Forelimb muscle (tissue), 1 donor: ENCODE results near the gene LSM7. TPM values are rescaled to one million over a fixed set of nuclear protein-coding genes. Genes with fewer than 3 reads are reported as not detected.

Experiments used
- DNase-seq: peaks from one replicate; pipeline ENCODE4 v3.0.0-alpha.2; 2013; ENCODE audit warnings: low read depth
- polyA plus RNA-seq: library from polyadenylated mRNA; unstranded; fragments of 120-200 nt; gene quantifications from one replicate; pipeline ENCODE4 v1.2.1, GENCODE V29; 2013; ENCODE audit not compliant: insufficient read length

The LSM7 gene
- polyA plus RNA-seq, 1 donor = 68.1 TPM

- no peak for DNase-seq
These were observed 9.7 kb upstream of the LSM7 start for GRCh38 chr19:2338055-2338615.

- no peak for DNase-seq
These were observed 8.9 kb upstream of the LSM7 start for GRCh38 chr19:2337329-2337707.

- DNase-seq = no peak
These were observed 8.3 kb upstream of the LSM7 start for GRCh38 chr19:2336528-2337328.

- no peak for DNase-seq
These were observed 7.5 kb upstream of the LSM7 start for GRCh38 chr19:2335848-2336247.

GRCh38 chr19:2334986-2335846, 6.8 kb upstream of the LSM7 start:
- DNase-seq = no peak

- no peak for DNase-seq
These were observed 6.0 kb upstream of the LSM7 start for GRCh38 chr19:2334426-2334825.

DNA sequence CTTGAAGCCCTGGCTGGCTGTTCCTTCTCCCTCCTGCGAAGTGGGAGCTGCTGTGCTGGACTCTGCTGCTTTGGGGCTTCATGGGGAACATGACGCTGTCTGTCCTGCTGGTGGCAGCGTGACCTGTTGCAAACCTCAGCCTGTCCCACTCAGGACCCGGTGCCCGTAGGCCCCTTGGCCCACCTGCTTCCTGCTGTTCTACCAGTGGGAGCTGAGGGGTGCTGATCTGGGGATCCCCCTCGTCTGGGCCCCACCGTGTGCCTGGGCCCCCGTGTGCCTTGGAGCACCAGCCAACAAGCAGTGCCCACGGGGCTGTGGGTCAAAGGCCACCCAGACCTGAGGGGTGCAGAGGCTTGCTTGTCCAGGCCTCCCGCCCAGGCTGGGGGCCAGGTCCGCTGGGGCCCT, 5.4 kb upstream of the LSM7 start:
- DNase-seq = no peak

DNA sequence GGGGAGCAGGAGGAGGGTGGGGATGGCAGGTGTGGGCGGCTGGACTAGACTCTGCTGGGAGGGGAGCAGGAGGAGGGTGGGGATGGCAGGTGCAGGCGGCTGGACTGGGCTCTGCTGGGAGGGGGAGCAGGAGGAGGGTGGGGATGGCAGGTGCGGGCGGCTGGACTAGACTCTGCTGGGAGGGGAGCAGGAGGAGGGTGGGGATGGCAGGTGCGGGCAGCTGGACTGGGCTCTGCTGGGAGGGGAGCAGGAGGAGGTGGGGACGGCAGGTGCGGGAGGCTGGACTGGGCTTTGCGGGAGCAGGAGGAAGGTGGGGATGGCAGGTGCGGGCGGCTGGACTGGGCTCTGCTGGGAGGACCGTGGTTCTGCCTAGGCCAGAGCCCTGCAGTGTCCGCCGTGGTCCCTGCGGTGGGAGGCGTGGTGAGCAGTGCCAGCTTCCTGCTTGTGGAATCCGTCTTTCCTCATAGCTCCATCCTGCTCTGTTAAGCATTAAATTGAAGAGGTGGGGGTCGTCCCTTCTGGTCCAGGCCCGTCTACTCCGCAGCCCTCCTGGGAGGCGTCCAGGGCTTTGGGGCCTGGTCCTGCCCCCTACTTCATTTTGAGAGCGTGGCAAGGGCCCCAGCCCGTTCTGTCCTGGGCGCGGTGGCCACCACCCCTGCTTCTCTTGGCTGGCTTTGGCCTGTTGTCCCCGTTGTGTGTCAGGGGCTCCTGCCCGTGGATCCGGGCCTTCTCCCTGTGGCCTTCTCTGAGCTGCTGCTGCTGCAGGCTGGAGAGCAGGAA, 4.8 kb upstream of the LSM7 start:
- DNase-seq = no peak

DNA sequence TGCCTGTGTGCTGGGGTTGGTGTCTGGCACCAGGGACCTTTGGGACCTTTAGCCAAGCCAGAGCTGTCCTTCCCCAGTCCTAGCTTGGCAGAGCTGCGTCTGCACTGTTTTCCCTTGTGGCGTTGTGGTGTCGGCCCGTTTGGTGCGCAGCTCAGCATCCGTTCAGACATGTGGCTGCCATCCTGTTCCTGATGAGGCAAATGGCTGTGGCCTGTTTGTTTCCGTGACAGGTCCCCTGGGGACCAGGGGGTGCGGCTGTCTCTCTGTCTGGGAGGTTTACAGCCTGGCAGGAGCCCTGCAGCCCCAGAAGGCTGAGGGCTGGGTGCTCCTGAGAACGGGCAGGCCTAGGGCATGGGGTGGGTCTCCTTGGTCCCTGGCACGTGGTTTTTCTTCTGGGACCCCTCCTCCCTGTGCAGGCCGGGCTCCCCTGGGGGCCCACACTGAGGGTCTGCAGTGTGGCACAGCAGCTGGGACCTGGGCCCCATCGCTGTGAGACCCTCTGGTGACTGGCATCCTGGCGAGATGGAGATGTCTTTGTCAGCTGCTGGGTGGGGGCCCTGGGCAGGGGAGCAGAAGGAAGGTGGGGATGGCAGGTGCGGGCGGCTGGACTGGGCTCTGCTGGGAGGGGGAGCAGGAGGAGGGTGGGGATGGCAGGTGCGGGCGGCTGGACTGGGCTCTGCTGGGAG, 4.1 kb upstream of the LSM7 start:
- DNase-seq = no peak

DNA sequence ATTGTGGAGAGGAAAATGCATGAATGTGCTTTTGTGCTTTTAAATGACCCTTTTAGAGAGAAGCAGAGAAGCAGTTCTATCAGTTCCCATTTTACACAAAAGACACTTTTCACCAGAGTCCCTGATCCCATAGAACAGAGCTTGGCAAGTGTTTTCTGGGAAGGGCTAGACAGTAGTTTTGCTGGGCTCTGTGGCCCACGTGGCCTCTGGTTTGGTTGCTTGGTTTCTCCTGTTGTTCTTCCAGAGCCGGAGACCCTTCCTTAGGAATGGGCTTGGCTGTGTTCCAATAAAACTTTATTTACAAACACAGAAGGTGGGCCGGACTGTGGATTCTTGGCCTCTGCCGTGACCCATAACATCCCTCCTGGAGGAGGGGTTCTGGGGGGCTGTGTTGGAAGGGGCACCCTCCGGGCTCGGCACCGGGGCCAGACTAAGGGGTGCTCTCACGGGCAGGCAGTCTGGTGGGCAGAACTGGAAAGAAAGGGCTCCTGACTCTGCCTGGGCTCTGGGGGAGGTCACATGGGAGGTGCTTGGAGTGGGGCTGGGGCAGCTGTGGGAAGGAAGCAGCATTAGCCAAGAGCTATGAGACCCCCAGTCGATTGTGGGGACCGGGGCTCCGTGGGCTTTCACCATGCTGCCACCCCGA, 3.3 kb upstream of the LSM7 start:
- DNase-seq = no peak

DNA sequence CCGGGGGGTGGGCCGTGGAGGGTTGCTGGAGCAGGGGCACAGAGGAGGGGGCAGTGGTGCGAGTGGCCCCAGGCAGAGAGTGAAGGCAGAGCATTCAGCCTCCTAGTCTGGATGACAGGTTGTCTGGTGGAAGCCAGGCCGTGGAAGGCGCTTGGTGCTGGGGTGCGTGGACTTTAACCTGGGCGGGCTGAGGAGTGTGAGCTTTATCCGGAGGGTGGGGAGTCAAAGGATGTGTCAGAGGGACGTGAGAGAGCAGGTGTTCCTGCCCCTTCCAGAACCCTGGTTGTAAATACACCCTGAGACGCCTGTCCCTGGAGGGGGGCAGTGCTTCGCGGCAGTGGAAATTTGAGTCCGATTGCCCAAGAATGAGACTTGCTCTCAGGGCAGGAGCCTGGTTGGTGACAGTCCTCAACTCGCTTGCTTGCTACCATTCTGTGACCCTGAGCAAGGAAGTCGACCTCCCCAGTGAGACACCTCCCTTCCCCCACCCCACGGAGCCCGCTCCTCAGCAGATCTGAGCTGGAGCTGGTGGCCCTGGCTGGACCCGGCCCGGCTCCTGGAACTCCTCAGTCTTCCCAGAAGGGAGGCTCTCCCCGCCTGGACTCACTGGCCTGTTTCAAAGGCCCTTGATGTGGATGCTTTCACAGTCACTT, 2.4 kb upstream of the LSM7 start:
- no peak for DNase-seq

DNA sequence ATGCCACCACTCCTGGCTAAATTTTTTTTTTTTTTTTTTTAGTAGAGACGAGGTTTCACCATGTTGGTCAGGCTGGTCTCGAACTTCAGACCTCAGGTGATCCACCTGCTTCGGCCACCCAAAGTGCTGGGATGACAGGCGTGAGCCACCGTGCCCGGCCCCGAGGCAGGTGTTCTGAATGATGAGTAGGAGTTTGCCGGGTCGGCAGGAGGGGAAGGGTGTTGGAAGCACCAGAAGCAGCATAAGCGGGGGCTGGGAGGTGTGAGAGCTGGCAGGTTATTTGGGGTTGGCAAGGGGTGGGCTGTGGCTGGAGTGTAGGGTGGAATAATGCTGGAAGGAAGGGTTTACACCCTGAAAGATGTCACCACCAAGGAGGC, 1.9 kb upstream of the LSM7 start:
- DNase-seq = no peak

DNA sequence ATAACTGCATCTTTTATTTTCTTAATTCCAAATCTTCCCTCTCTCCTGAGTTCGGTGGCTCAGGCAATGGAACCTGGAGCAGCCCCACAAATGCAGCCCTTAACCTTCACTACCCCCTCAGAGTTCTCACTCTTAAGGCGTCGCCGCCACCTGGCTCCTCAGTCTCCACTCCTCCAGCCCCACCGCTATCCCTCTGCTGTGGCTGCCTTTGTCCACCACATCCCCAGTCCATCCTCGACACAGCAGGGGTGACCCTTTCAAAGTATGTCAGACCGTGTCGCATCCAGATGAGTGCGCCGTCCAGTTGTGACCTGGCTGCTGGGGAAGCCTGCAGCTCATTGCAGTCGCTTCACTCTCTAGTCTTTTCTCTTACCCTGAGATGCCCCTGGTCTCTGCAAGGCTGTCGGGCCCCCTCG, 1.1 kb upstream of the LSM7 start:
- DNase-seq = no peak

DNA sequence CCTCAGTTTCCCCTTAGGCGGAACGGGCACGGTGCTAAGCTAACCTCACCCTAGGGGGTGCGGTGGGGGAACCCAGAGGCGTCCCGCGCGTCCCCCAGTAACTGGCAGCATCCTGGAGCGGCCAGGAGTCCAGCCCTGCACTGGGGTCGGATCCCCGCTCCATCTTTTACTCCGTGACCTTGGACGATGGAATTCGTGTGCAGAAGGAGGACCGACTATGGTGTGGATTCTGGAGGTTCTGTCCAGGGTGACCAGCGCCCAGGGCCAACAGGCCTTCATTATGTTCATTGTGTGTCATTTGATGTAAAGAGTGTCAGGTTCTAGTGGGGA, 728 bp upstream of the LSM7 start:
- DNase-seq = no peak

DNA sequence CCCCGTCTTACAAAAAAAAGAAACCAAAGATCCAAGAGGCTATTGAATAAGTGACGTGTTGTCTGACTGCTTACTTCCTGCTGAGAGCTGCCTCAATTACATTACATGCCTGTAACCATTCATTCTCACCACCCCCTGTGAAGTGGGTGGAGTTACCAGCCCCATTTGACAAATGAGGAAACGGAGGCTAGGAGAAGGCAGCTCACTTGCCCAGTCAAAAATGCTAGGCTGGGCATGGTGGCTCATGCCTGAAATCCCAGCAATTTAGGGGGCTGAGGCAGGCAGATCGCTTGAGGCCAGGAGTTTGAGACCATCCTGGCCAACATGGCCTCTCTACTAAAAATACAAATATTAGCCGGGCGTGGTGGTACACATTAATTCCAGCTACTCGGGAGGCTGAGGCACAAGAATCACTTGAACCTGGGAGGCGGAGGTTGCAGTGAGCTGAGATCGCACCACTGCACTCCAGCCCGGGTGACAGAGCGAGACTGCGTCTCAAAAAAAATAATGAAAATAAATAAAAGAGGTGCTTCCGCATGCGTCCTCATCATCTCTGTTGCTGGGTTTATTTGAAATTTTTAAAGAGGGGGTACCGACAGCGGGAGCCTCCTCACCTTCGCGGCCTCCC, 499 bp downstream of the LSM7 start:
- no peak for DNase-seq

DNA sequence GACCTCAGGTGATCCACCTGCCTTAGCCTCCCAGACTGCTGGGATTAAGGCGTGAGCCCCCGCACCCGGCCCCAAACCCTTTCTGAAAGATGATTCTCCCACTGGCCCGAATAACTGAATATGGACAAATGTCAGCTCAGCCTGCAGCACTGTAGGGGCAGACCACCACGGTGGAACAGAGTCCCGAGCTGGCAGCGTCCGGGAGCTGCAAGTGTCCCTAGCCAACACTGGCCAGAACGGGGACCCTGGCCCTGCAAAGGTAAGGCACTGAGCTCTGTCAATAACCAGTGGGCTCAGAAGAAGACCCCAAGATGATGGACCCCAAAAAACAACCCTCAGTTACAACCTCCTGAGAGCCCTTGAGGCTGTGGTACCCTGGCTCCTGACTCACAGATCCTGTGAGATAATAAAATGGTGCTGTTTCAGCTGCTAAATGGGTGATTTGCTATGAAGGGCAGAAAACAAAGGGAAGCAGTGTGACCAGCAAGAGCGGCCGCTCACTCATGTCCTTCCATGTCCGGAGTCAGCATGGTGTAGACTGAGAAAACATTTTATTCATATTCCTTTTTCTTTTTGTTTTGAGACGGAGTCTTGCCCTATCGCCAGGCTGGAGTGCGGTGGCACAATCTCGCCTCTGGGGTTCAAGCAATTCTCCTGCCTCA, 1.6 kb downstream of the LSM7 start:
- no peak for DNase-seq

DNA sequence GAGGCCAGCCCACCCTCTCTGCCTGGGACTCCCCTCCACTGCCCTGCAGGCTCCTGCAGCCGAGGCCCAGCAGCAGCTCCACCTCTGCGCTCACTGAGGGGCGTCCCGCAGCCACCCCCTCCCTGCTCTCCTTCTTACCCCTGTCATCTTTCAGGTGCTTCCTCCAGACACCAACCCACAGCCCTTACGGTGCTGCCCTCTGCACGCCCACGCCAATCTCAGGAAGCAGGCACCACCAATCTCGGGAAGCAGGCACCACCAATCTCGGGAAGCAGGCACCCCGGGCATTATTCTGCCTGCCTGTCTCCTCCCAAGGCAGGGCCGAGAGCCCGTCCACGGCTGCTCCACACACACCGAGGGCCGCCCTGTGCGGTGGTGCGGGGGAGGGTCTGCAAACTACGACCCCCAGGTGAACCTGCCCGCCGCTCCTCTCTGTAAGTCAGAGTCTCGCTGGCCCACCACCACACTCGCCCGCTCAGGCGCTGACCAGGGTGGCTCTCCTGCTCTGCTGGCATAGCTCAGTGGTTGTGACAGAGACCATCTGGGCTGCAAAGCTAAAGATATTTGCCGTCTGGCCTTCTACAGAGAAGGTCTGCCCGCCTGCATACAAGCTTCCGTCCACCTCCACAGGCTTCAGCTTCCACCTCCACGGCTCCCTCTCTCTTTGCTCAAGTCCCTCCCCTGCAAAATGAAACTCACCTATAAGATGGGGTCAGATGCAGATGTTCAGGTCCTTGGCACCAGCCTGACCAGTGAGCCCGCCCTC, 2.9 kb downstream of the LSM7 start:
- DNase-seq = no peak

GRCh38 chr19:2324220-2324948, 4.0 kb downstream of the LSM7 start:
- no peak for DNase-seq
